Activated CD8-positive, alpha-beta memory T cell treated with anti-CD3 and anti-CD28 coated beads, Interleukin-2, amount 50 U/mL, for 48 hours (primary cell): ENCODE data around the gene TIRAP.
"Not testable (repeated sequence)": the region's sequence is repeated elsewhere in the genome, so short reads cannot be mapped to it uniquely, and the experiment has no call there.

Source experiments
- DNase-seq: peaks from one replicate; pipeline ENCODE4 v3.0.0-alpha.2; 2020

The TIRAP gene

GRCh38 chr11:126282736-126283591 lies at the start of gene TIRAP:
TSS of gene TIRAP (plus strand) at chr11:126283093. CDS start at chr11:126290895, 7,802 bp downstream.
- peak; percentile 80 for DNase-seq

- no peak for DNase-seq
These were observed 49.5 kb upstream of the TIRAP start for GRCh38 chr11:126233391-126233790.

GRCh38 chr11:126246636-126247035 lies 36.3 kb upstream of the TIRAP start:
- DNase-seq, result no peak

- DNase-seq, result no peak
These were observed 29.6 kb upstream of the TIRAP start for GRCh38 chr11:126253265-126253664.

- DNase-seq, result no peak
These were observed 28.1 kb upstream of the TIRAP start for GRCh38 chr11:126254819-126255218.

GRCh38 chr11:126255507-126255906 lies 27.4 kb upstream of the TIRAP start:
- not testable (repeated sequence) for DNase-seq

GRCh38 chr11:126256216-126256615 lies 26.7 kb upstream of the TIRAP start:
- no peak for DNase-seq

- no peak for DNase-seq
These were observed 25.7 kb upstream of the TIRAP start for GRCh38 chr11:126257144-126257543.

- no peak for DNase-seq
These were observed 25.1 kb upstream of the TIRAP start for GRCh38 chr11:126257764-126258163.

GRCh38 chr11:126262216-126262615 lies 20.7 kb upstream of the TIRAP start:
- no peak for DNase-seq

- no peak for DNase-seq
These were observed 19.4 kb upstream of the TIRAP start for GRCh38 chr11:126263489-126263888.

- DNase-seq, result no peak
These were observed 17.1 kb upstream of the TIRAP start for GRCh38 chr11:126265811-126266210.

GRCh38 chr11:126267650-126268049 lies 15.2 kb upstream of the TIRAP start:
- DNase-seq, result no peak

- no peak for DNase-seq
These were observed 14.6 kb upstream of the TIRAP start for GRCh38 chr11:126268361-126268707.

GRCh38 chr11:126268708-126269579 lies 13.9 kb upstream of the TIRAP start, which contains the start of the genes FOXRED1 and SRPRA:
TSS of gene FOXRED1 (plus strand) at chr11:126269154. CDS start at chr11:126269207, 53 bp downstream.
TSS of gene SRPRA (minus strand) at chr11:126268895. CDS start at chr11:126268804, 91 bp downstream.
- peak; percentile 99 for DNase-seq

- no peak for DNase-seq
These were observed 5.6 kb upstream of the TIRAP start for GRCh38 chr11:126277322-126277721.

GRCh38 chr11:126277780-126278179 lies 5.1 kb upstream of the TIRAP start:
- DNase-seq, result no peak

GRCh38 chr11:126279191-126279590 lies 3.7 kb upstream of the TIRAP start:
- DNase-seq, result no peak

GRCh38 chr11:126280595-126280994 lies 2.3 kb upstream of the TIRAP start:
- DNase-seq, result no peak

- no peak for DNase-seq
These were observed 1.6 kb upstream of the TIRAP start for GRCh38 chr11:126281245-126281644.

GRCh38 chr11:126281666-126282175 lies 1.2 kb upstream of the TIRAP start:
- no peak for DNase-seq

GRCh38 chr11:126282361-126282735 lies 545 bp upstream of the TIRAP start:
- peak; percentile 63 for DNase-seq

GRCh38 chr11:126284829-126285228 lies 1.9 kb downstream of the TIRAP start:
- peak; percentile 91 for DNase-seq

GRCh38 chr11:126288237-126288636 lies 5.3 kb downstream of the TIRAP start:
- no peak for DNase-seq
